Prostate gland (tissue), 2 donors: ENCODE data around the gene SMOC1. TPM values are rescaled to one million over a fixed set of nuclear protein-coding genes. Genes with fewer than 3 reads are reported as not detected.

Source experiments
- DNase-seq: peaks from one replicate; pipeline ENCODE4 v3.0.0-alpha.2; 2019; ENCODE audit warnings: low spot score
- H3K27ac ChIP-seq, 2 donors: fragments of 200-600 bp; sonication (generic); 2 replicates each; pipeline ENCODE4 v1.5.1; 2017 to 2019
- H3K27me3 ChIP-seq: fragments of 200-600 bp; sonication (generic); replicated peaks from 2 replicates; pipeline ENCODE4 v1.5.1; 2019; ENCODE audit not compliant: insufficient read depth
- H3K36me3 ChIP-seq, 2 donors: fragments of 200-600 bp; sonication (generic); 1 replicate in 1 of 2; 2 replicates in 1 of 2; pipeline versions ENCODE4 v1.5.1 to v1.8.1; 2017 to 2019
- H3K4me1 ChIP-seq: fragments of 200-600 bp; sonication (generic); replicated peaks from 2 replicates; pipeline ENCODE4 v1.5.1; 2019
- H3K4me3 ChIP-seq, 2 donors: fragments of 200-600 bp; sonication (generic); 2 replicates each; pipeline ENCODE4 v1.5.1; 2017 to 2019
- H3K9me3 ChIP-seq: fragments of 200-600 bp; sonication (generic); 2 replicates; pipeline ENCODE4 v1.5.1; 2017
- CTCF ChIP-seq, 4 experiments: fragments of 200-600 bp in 2 of 4; fragments of 450-650 bp in 2 of 4; sonication (generic) in 2 of 4; IDR thresholded peaks; 1 replicate in 3 of 4; 2 replicates in 1 of 4; pipeline ENCODE4 v1.5.1; 2016 to 2019; ENCODE audit warnings: antibody characterized with exemption in 4 of 4, mild to moderate bottlenecking in 2 of 4, moderate library complexity in 2 of 4
- POLR2A ChIP-seq: fragments of 450-650 bp; IDR thresholded peaks from one replicate; pipeline ENCODE4 v1.6.1; 2016; ENCODE audit warnings: antibody characterized with exemption, mild to moderate bottlenecking
- POLR2AphosphoS5 ChIP-seq: sonication (generic); formaldehyde crosslinking; IDR thresholded peaks from one replicate; pipeline ENCODE4 v1.6.1; 2017; ENCODE audit warnings: antibody characterized with exemption
- WGBS: methylation state at CpG from one replicate; pipeline ENCODE4 v1.1.5; 2018; 5-methylcytosine and 5-hydroxymethylcytosine counted together
- intact Hi-C: fragments of 100-400 bp; cut with DNase I; formaldehyde crosslinking; loops from one replicate; pipeline ENCODE4 v1.14.2; 2022
- total RNA-seq, 2 donors: library from RNA; depleted of rRNA; stranded (reverse); fragments of >200 nt; gene quantifications; one replicate each; pipeline ENCODE4 v1.1.0, GENCODE V29; 2016

SMOC1 gene
- 100 to 1,000 TPM in 1 of 2 donors, 1 to 10 TPM in 1; 3.7 to 187 TPM for total RNA-seq

GRCh38 chr14:69879175-69880043, at the start of gene SMOC1:
Gene SMOC1, plus strand, starts transcription at chr14:69879416. Its CDS starts 263 bp downstream, at chr14:69879679.
- intact Hi-C loops: no loop called here
- peak within 1 kb of the TSS; percentile 47 to 50 for H3K27ac ChIP-seq

GRCh38 chr14:69838881-69839416, 40.3 kb upstream of the SMOC1 start:
- WGBS: 92% methylated on average over 3 of the region's 3 CpGs

More at GRCh38 chr14:69879175-69880043, at the start of gene SMOC1:
- no peaks in the 10 kb centered on the region for H3K36me3 ChIP-seq
- peaks cover 9% of the 10 kb centered on the region for H3K27me3 ChIP-seq
- under 1% methylated on average over 47 of the region's 67 CpGs for WGBS
- H3K4me3 ChIP-seq: peak within 1 kb of the TSS; percentile 37 to 39
- no peaks in the 10 kb centered on the region for H3K4me1 ChIP-seq
- TF ChIP-seq CTCF (IDR thresholded peaks at IDR 0.05) (no peak), POLR2AphosphoS5 (peak; percentile 28), POLR2A (peak; percentile 24)
- H3K9me3 ChIP-seq: no peaks in the 10 kb centered on the region
- no peak for DNase-seq

GRCh38 chr14:69839661-69840060, 39.6 kb upstream of the SMOC1 start:
- no peaks in the 10 kb centered on the region for H3K27me3 ChIP-seq
- H3K9me3 ChIP-seq: no peaks in the 10 kb centered on the region
- no peak for DNase-seq
- WGBS: 93% methylated on average over 3 of the region's 3 CpGs
- TF ChIP-seq POLR2AphosphoS5 (no peak), POLR2A (no peak), CTCF (IDR thresholded peaks at IDR 0.05) (no peak)
- H3K27ac ChIP-seq: no peak overlapping the region
- H3K4me1 ChIP-seq: no peaks in the 10 kb centered on the region
- intact Hi-C loops: no loop called here
- no peaks in the 10 kb centered on the region for H3K36me3 ChIP-seq
- no peak overlapping the region for H3K4me3 ChIP-seq

More at GRCh38 chr14:69838881-69839416, 40.3 kb upstream of the SMOC1 start:
- intact Hi-C loops: no loop called here
- Histone ChIP-seq H3K4me3 (no peak overlapping the region), H3K36me3 (no peaks in the 10 kb centered on the region), H3K27me3 (no peaks in the 10 kb centered on the region), H3K9me3 (no peaks in the 10 kb centered on the region), H3K4me1 (no peaks in the 10 kb centered on the region), H3K27ac (no peak overlapping the region)
- TF ChIP-seq POLR2AphosphoS5 (no peak), POLR2A (no peak), CTCF (IDR thresholded peaks at IDR 0.05) (no peak)
- DNase-seq: no peak

- intact Hi-C loops: no loop called here
- no peaks in the 10 kb centered on the region for H3K36me3 ChIP-seq
- no peaks in the 10 kb centered on the region for H3K27me3 ChIP-seq
- no peaks in the 10 kb centered on the region for H3K4me1 ChIP-seq
- 28% methylated on average over 5 of the region's 5 CpGs for WGBS
- no peak overlapping the region for H3K27ac ChIP-seq
- no peak for DNase-seq
- no peaks in the 10 kb centered on the region for H3K9me3 ChIP-seq
- TF ChIP-seq CTCF (IDR thresholded peaks at IDR 0.05) (no peak), POLR2AphosphoS5 (no peak), POLR2A (no peak)
- no peak overlapping the region for H3K4me3 ChIP-seq
Measured at GRCh38 chr14:69841656-69842055, 37.6 kb upstream of the SMOC1 start.
